Liver (tissue), 3 donors: ENCODE results near the gene GALK2.

Experiments used
- CTCF ChIP-seq: fragments of 150-350 bp; IDR thresholded peaks from 2 replicates; pipeline ENCODE4 v1.5.1; 2017; ENCODE audit warnings: improper control_type of control experiment, low read depth, low read length; ENCODE audit not compliant: missing input control
- EGR1 ChIP-seq, 2 donors: IDR thresholded peaks; 2 replicates each; pipeline ENCODE4 v1.6.1; 2016 to 2018; ENCODE audit warnings: antibody characterized with exemption in 2 of 2, low read depth in 2 of 2
- FOXA1 ChIP-seq: IDR thresholded peaks from 2 replicates; pipeline ENCODE4 v1.6.1; 2016; ENCODE audit warnings: antibody characterized with exemption
- JUND ChIP-seq, 2 donors: IDR thresholded peaks; 2 replicates each; pipeline ENCODE4 v1.6.1; 2016; ENCODE audit warnings: antibody characterized with exemption in 2 of 2
- MAX ChIP-seq: IDR thresholded peaks from 2 replicates; pipeline ENCODE4 v1.6.1; 2016; ENCODE audit warnings: antibody characterized with exemption
- RAD21 ChIP-seq, 2 donors: IDR thresholded peaks; 2 replicates each; pipeline ENCODE4 v1.6.1; 2016; ENCODE audit warnings: antibody characterized with exemption in 2 of 2, mild to moderate bottlenecking in 2 of 2
- RXRA ChIP-seq, 2 donors: IDR thresholded peaks; 2 replicates each; pipeline ENCODE4 v1.6.1; 2017 to 2018; ENCODE audit warnings: antibody characterized with exemption in 2 of 2, mild to moderate bottlenecking in 1 of 2
- YY1 ChIP-seq: IDR thresholded peaks from 2 replicates; pipeline ENCODE4 v1.6.1; 2016; ENCODE audit warnings: antibody characterized with exemption, mild to moderate bottlenecking
- TF ChIP-seq, protein P1 (sequence below): IDR thresholded peaks from 2 replicates; pipeline ENCODE4 v1.6.1; 2016; ENCODE audit warnings: antibody characterized with exemption, mild to moderate bottlenecking
- TF ChIP-seq, protein P2 (sequence below): IDR thresholded peaks from 2 replicates; pipeline ENCODE4 v1.6.1; 2016; ENCODE audit warnings: antibody characterized with exemption
- donor health status: healthy.
- donor health status: healthy.

DNA sequence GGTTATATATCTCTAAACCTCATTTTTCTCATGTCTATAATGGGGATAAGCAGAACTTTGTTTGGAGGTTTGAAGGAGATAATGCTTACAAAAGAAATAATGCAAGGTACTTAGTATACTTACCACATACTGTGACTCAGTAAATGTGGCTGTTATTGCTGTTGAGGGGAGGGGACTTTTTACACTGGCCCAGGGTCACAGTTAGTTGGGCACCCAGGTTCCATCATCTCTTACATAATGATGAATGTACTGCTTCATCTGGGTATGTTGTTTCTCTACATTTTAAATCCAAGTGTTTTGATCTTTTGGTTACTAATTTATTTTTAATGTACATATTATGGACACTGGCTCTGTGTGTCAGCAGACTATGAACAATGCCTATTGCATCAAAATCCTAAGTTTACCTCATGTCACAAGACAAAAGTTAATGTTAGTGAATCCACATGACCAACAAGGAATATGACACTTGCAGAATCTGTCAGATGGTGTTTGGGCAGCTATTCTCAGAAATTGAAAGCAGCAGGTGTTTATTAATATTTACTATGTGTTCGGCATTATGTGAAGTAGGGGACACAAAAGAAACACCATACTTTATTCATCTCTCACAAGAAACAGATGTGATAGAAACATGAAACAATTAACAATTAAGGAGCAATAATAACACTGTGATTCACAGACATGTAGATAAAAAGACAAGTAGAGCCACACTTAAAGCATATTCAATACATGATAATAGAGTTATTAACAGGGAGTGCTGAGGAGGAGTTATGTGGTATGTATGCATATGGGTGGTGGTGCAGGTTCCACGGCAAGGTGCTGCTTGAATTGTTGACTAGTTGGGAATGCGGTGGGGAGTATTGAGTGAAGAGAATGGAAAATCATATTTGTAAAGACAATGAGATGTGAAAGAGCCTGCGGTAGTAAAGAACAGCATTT is 109.7 kb downstream of the GALK2 start:
- TF ChIP-seq CTCF (no peak), RXRA (IDR thresholded peaks at IDR 0.05) (no peak), EGR1 (IDR thresholded peaks at IDR 0.05; ENCODE audit: low read depth in 2 of 2) (no peak), MAX (no peak), YY1 (no peak), RAD21 (IDR thresholded peaks at IDR 0.05) (no peak), FOXA1 (no peak), JUND (IDR thresholded peaks at IDR 0.05) (no peak)
- TF ChIP-seq, protein P1, sequence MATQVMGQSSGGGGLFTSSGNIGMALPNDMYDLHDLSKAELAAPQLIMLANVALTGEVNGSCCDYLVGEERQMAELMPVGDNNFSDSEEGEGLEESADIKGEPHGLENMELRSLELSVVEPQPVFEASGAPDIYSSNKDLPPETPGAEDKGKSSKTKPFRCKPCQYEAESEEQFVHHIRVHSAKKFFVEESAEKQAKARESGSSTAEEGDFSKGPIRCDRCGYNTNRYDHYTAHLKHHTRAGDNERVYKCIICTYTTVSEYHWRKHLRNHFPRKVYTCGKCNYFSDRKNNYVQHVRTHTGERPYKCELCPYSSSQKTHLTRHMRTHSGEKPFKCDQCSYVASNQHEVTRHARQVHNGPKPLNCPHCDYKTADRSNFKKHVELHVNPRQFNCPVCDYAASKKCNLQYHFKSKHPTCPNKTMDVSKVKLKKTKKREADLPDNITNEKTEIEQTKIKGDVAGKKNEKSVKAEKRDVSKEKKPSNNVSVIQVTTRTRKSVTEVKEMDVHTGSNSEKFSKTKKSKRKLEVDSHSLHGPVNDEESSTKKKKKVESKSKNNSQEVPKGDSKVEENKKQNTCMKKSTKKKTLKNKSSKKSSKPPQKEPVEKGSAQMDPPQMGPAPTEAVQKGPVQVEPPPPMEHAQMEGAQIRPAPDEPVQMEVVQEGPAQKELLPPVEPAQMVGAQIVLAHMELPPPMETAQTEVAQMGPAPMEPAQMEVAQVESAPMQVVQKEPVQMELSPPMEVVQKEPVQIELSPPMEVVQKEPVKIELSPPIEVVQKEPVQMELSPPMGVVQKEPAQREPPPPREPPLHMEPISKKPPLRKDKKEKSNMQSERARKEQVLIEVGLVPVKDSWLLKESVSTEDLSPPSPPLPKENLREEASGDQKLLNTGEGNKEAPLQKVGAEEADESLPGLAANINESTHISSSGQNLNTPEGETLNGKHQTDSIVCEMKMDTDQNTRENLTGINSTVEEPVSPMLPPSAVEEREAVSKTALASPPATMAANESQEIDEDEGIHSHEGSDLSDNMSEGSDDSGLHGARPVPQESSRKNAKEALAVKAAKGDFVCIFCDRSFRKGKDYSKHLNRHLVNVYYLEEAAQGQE: no peak
- TF ChIP-seq, protein P2, sequence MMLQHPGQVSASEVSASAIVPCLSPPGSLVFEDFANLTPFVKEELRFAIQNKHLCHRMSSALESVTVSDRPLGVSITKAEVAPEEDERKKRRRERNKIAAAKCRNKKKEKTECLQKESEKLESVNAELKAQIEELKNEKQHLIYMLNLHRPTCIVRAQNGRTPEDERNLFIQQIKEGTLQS: no peak
